Tibial nerve (tissue), 4 donors: ENCODE measurements around the gene ADAMTS17. TPM values are rescaled to one million over a fixed set of nuclear protein-coding genes. Genes with fewer than 3 reads are reported as not detected.
"Not testable (repeated sequence)": the region's sequence is repeated elsewhere in the genome, so short reads cannot be mapped to it uniquely, and the experiment has no call there.

Experiments used
- DNase-seq, 2 donors: peaks; one replicate each; pipeline ENCODE4 v3.0.0-alpha.2; 2019; ENCODE audit warnings: low spot score in 2 of 2
- H3K27ac ChIP-seq, 4 donors: fragments of 200-600 bp; sonication (generic) in 3 of 4; one replicate each; pipeline ENCODE4 v1.5.1; 2017 to 2019; ENCODE audit warnings: mild to moderate bottlenecking in 1 of 4
- H3K27me3 ChIP-seq, 2 donors: fragments of 200-600 bp; sonication (generic) in 1 of 2; one replicate each; pipeline versions ENCODE4 v1.5.1 to v1.6.0; 2017 to 2019
- H3K36me3 ChIP-seq, 3 donors: fragments of 200-600 bp; sonication (generic); one replicate each; pipeline ENCODE4 v1.5.1; 2018 to 2019
- H3K4me1 ChIP-seq, 4 donors: fragments of 200-600 bp; sonication (generic) in 3 of 4; one replicate each; pipeline ENCODE4 v1.5.1; 2017 to 2019
- H3K4me3 ChIP-seq, 4 donors: fragments of 200-600 bp; sonication (generic) in 3 of 4; one replicate each; pipeline ENCODE4 v1.5.1; 2017 to 2019; ENCODE audit warnings: mild to moderate bottlenecking in 1 of 4, moderate library complexity in 1 of 4
- H3K9me3 ChIP-seq, 4 donors: fragments of 200-600 bp; sonication (generic) in 3 of 4; one replicate each; pipeline ENCODE4 v1.5.1; 2017 to 2019
- CTCF ChIP-seq, 5 experiments: fragments of 200-600 bp in 3 of 5; fragments of 450-650 bp in 2 of 5; sonication (generic) in 3 of 5; IDR thresholded peaks; one replicate each; pipeline ENCODE4 v1.5.1; 2016 to 2019; ENCODE audit warnings: antibody characterized with exemption in 5 of 5, mild to moderate bottlenecking in 3 of 5, moderate library complexity in 2 of 5
- EP300 ChIP-seq, 2 donors: sonication (generic); formaldehyde crosslinking; IDR thresholded peaks; one replicate each; pipeline ENCODE4 v1.6.1; 2017; ENCODE audit warnings: antibody characterized with exemption in 2 of 2, mild to moderate bottlenecking in 1 of 2
- POLR2A ChIP-seq, 2 donors: fragments of 450-650 bp; IDR thresholded peaks; one replicate each; pipeline ENCODE4 v1.6.1; 2017; ENCODE audit warnings: antibody characterized with exemption in 2 of 2, mild to moderate bottlenecking in 2 of 2, moderate library complexity in 2 of 2
- WGBS, 2 donors: methylation state at CpG; one replicate each; pipeline ENCODE4 v1.1.5; 2018; 5-methylcytosine and 5-hydroxymethylcytosine counted together
- total RNA-seq, 4 donors: library from RNA; depleted of rRNA; stranded (reverse); fragments of >200 nt; gene quantifications; one replicate each; pipeline ENCODE4 v1.1.0, GENCODE V29; 2016

ADAMTS17 gene
- total RNA-seq, 4 donors from 2014 or later, result 0.66 to 5.5 (median 3.7) TPM

GRCh38 chr15:99930696-99931095 is 411.1 kb downstream of the ADAMTS17 start:
- TF ChIP-seq POLR2A (IDR thresholded peaks at IDR 0.05) (no peak), EP300 (IDR thresholded peaks at IDR 0.05) (no peak), CTCF (IDR thresholded peaks at IDR 0.05) (no peak)
- Histone ChIP-seq H3K27me3 (no peaks in the 10 kb centered on the region), H3K4me3 (no peak overlapping the region), H3K9me3 (no peaks in the 10 kb centered on the region), H3K36me3 (no peaks in the 10 kb centered on the region), H3K4me1 (peaks cover 0 to 15% (median 2%) of the 10 kb centered on the region in 4 donors), H3K27ac (no peak overlapping the region)
- 80 to 81% methylated on average over 1 of the region's 1 CpG for WGBS, 2 donors
- DNase-seq, result no peak

- H3K27me3 ChIP-seq, result no peaks in the 10 kb centered on the region
- no peak for TF ChIP-seq CTCF (IDR thresholded peaks at IDR 0.05)
- TF ChIP-seq POLR2A (IDR thresholded peaks at IDR 0.05), result no peak
- no peak for TF ChIP-seq EP300 (IDR thresholded peaks at IDR 0.05)
Observed at GRCh38 chr15:99929266-99929665, 412.5 kb downstream of the ADAMTS17 start.

GRCh38 chr15:99928429-99928981 is 413.3 kb downstream of the ADAMTS17 start:
- H3K4me3 ChIP-seq, result peak overlapping the region; percentile 32 to 56 (median 38)
- no peaks in the 10 kb centered on the region for H3K27me3 ChIP-seq
- H3K4me1 ChIP-seq, result peaks cover 0 to 26% (median 3%) of the 10 kb centered on the region in 4 donors
- no peaks in the 10 kb centered on the region for H3K36me3 ChIP-seq
- 18 to 25% methylated on average over 25 to 28 of the region's 38 CpGs for WGBS, 2 donors
- DNase-seq, result peak; percentile 71 to 74
- H3K9me3 ChIP-seq, result no peaks in the 10 kb centered on the region
- peak overlapping the region; percentile 77 to 88 (median 86) for H3K27ac ChIP-seq
- TF ChIP-seq POLR2A (IDR thresholded peaks at IDR 0.05) (no peak), EP300 (IDR thresholded peaks at IDR 0.05) (peak in 1 of 2 donors; percentile 59), CTCF (IDR thresholded peaks at IDR 0.05) (peak; percentile 72 to 91 (median 80))

More at GRCh38 chr15:99929266-99929665, 412.5 kb downstream of the ADAMTS17 start:
- peak overlapping the region in 1 of 4 donors; percentile 87 for H3K27ac ChIP-seq
- no peaks in the 10 kb centered on the region for H3K36me3 ChIP-seq
- DNase-seq, result no peak
- H3K4me3 ChIP-seq, result no peak overlapping the region
- H3K9me3 ChIP-seq, result no peaks in the 10 kb centered on the region
- peaks cover 0 to 19% (median 3%) of the 10 kb centered on the region in 4 donors for H3K4me1 ChIP-seq
- WGBS, 2 donors, result 89 to 90% methylated on average over 11 of the region's 11 CpGs

GRCh38 chr15:99926532-99926931 is 415.2 kb downstream of the ADAMTS17 start:
- H3K9me3 ChIP-seq, H3K27ac ChIP-seq, DNase-seq, H3K27me3 ChIP-seq, H3K36me3 ChIP-seq: not testable (repeated sequence)
- peaks cover 0 to 28% (median 3%) of the 10 kb centered on the region in 4 donors for H3K4me1 ChIP-seq
- WGBS, 2 donors, result no CpG with 5 or more reads among the region's 48 CpGs
- H3K4me3 ChIP-seq, result peak overlapping the region in 2 of 4 donors; percentile 34 to 58

GRCh38 chr15:99925661-99926461 is 415.9 kb downstream of the ADAMTS17 start:
- DNase-seq, result peak in 1 of 2 donors; percentile 31
- no peaks in the 10 kb centered on the region for H3K36me3 ChIP-seq
- no peak for TF ChIP-seq POLR2A (IDR thresholded peaks at IDR 0.05)
- no peak for TF ChIP-seq EP300 (IDR thresholded peaks at IDR 0.05)
- TF ChIP-seq CTCF (IDR thresholded peaks at IDR 0.05), result no peak
- peak overlapping the region; percentile 62 to 83 (median 74) for H3K27ac ChIP-seq
- H3K9me3 ChIP-seq, result no peaks in the 10 kb centered on the region
- H3K27me3 ChIP-seq, result no peaks in the 10 kb centered on the region
- peak overlapping the region; percentile 33 to 58 (median 36) for H3K4me3 ChIP-seq
- peaks cover 0 to 28% (median 3%) of the 10 kb centered on the region in 4 donors for H3K4me1 ChIP-seq
- WGBS, 2 donors, result 34 to 37% methylated on average over 13 to 14 of the region's 33 CpGs
